GM23338 (cell line): Measurements from ENCODE around the gene HLA-DPA1.

Source experiments
- CREB1 ChIP-seq: fragments of 250-450 bp; sonication (Bioruptor Pico); IDR thresholded peaks from 2 replicates; pipeline ENCODE4 v1.5.0; 2020; ENCODE audit warnings: low read depth, mild to moderate bottlenecking, moderate library complexity
- CTCF ChIP-seq, 2 experiments: fragments of 200-600 bp in 1 of 2; sonication (generic) in 1 of 2; conservative IDR thresholded peaks; 2 replicates each; pipeline versions ENCODE4 v1.5.1 to v1.6.1; 2016 to 2017; ENCODE audit warnings: antibody characterized with exemption in 2 of 2, low read depth in 2 of 2, mild to moderate bottlenecking in 2 of 2, moderate library complexity in 1 of 2
- ETS1 ChIP-seq: IDR thresholded peaks from 2 replicates; pipeline ENCODE4 v1.6.1; 2016; ENCODE audit warnings: antibody characterized with exemption
- EZH2 ChIP-seq: fragments of 200-600 bp; sonication (generic); IDR thresholded peaks from one replicate; pipeline ENCODE4 v1.8.0; 2017; ENCODE audit warnings: antibody characterized with exemption, mild to moderate bottlenecking, low read depth; ENCODE audit not compliant: unreplicated experiment
- EZH2phosphoT487 ChIP-seq: fragments of 200-600 bp; sonication (generic); IDR thresholded peaks from one replicate; pipeline ENCODE4 v1.8.1; 2018; ENCODE audit warnings: antibody characterized with exemption; ENCODE audit not compliant: unreplicated experiment
- JUNB ChIP-seq: IDR thresholded peaks from one replicate; pipeline ENCODE4 v1.6.1; 2016; ENCODE audit warnings: antibody characterized with exemption; ENCODE audit not compliant: unreplicated experiment
- NANOG ChIP-seq: IDR thresholded peaks from 2 replicates; pipeline ENCODE4 v1.6.1; 2016; ENCODE audit warnings: antibody characterized with exemption, borderline replicate concordance
- POLR2AphosphoS5 ChIP-seq: IDR thresholded peaks from 2 replicates; pipeline ENCODE4 v1.6.1; 2016; ENCODE audit warnings: antibody characterized with exemption, low read depth
- ZNF114 ChIP-seq: fragments of 250-450 bp; sonication (Bioruptor Pico); IDR thresholded peaks from 2 replicates; pipeline ENCODE4 v1.5.0; 2020; ENCODE audit warnings: mild to moderate bottlenecking, moderate library complexity
- ZNF331 ChIP-seq: fragments of 250-450 bp; sonication (Bioruptor Pico); IDR thresholded peaks from 2 replicates; pipeline ENCODE4 v1.5.0; 2020; ENCODE audit warnings: low read depth, mild to moderate bottlenecking, moderate library complexity

DNA sequence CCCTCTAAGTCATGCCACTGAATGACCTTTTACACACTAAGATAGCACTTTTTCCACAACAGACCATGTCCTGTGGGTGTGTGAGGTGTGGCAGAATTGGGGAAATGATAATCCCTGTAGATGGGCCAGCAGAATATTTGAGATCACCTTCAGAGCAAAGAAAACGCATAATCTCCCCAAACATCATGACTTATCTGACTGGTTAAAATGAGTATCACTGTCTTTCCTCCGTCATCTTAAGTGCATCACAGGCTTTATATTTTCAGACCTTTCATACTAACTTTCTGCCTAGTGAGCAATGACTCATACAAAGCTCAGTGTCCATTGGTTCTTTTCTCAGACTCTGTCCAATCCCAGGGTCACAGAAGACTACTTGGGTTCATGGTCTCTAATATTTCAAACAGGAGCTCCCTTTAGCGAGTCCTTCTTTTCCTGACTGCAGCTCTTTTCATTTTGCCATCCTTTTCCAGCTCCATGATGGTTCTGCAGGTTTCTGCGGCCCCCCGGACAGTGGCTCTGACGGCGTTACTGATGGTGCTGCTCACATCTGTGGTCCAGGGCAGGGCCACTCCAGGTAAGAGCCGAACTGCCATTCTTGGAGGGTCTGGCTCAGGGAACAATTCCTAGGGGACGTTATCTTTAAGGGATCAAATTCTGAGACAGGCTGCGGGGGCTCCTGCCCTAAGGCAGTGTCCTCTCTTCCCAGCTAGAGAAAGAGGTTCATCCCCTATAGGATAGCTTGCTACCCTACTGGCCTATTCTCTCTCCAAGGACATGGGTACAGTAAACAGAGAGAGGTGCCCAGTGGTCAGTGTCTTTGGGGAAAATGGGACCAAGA, 2.3 kb upstream of the HLA-DPA1 start, which contains the start of gene HLA-DPB1:
- TF ChIP-seq CTCF (conservative IDR thresholded peaks at IDR 0.05; ENCODE audit: low read depth in 2 of 2): no peak
- TF ChIP-seq JUNB: no peak
- no peak for TF ChIP-seq ZNF331 (CRISPR knock-in tag)
- TF ChIP-seq EZH2: no peak
- TF ChIP-seq POLR2AphosphoS5: no peak
- TF ChIP-seq EZH2phosphoT487: no peak
- TF ChIP-seq ETS1: no peak
- no peak for TF ChIP-seq NANOG
- TF ChIP-seq CREB1 (CRISPR knock-in tag): peak; percentile 59
- TF ChIP-seq ZNF114 (CRISPR knock-in tag): no peak
